K562 (cell line): ENCODE measurements around the gene GCN1. TPM values are rescaled to one million over a fixed set of nuclear protein-coding genes. Genes with fewer than 3 reads are reported as not detected.
A peak's percentile ranks its signal among the peaks of the same experiment; 100 is the strongest.

ENCODE experiments used
- BRD9 ChIP-seq: fragments of 450-650 bp; IDR thresholded peaks from 2 replicates; pipeline ENCODE4 v1.6.1; 2018; ENCODE audit warnings: low read depth; ENCODE audit not compliant: partially characterized antibody
- CC2D1A ChIP-seq: fragments of 450-650 bp; IDR thresholded peaks from 2 replicates; pipeline ENCODE4 v1.6.1; 2017; ENCODE audit warnings: mild to moderate bottlenecking
- CREM ChIP-seq: IDR thresholded peaks from 2 replicates; pipeline ENCODE4 v1.6.1; 2014; ENCODE audit warnings: antibody characterized with exemption, low read depth
- ELK1 ChIP-seq: sonication (generic); formaldehyde crosslinking; IDR thresholded peaks from 2 replicates; pipeline ENCODE4 v1.8.1; 2022; ENCODE audit warnings: missing genetic modification reagents
- ETV1 ChIP-seq: fragments of 450-650 bp; conservative IDR thresholded peaks from 2 replicates; pipeline ENCODE4 v1.6.1; 2016; ENCODE audit warnings: missing genetic modification characterization, control low read depth, low read depth, missing compliant biosample characterization
- GABPB2 ChIP-seq: fragments of 250-450 bp; sonication (Bioruptor Pico); conservative IDR thresholded peaks from 2 replicates; pipeline ENCODE4 v1.5.1; 2021; ENCODE audit warnings: mild to moderate bottlenecking
- MAFF ChIP-seq: IDR thresholded peaks from 2 replicates; pipeline ENCODE4 v1.6.1; 2012; ENCODE audit warnings: low read length, improper control_type of control experiment
- NONO ChIP-seq, 2 experiments: fragments of 200-400 bp in 1 of 2; fragments of 450-650 bp in 1 of 2; formaldehyde crosslinking in 1 of 2; IDR thresholded peaks; 2 replicates each; pipeline ENCODE4 v1.6.1; 2017; ENCODE audit warnings: low read depth in 2 of 2, mild to moderate bottlenecking in 2 of 2, moderate library complexity in 2 of 2, low read length in 1 of 2
- RHOXF2B ChIP-seq: fragments of 250-450 bp; sonication (Bioruptor Pico); conservative IDR thresholded peaks from 2 replicates; pipeline ENCODE4 v1.5.1; 2021
- SMAD1 ChIP-seq: fragments of 150-350 bp; IDR thresholded peaks from 2 replicates; pipeline ENCODE4 v1.6.1; 2014; ENCODE audit warnings: low read length, low read depth; ENCODE audit not compliant: partially characterized antibody
- ZNF592 ChIP-seq: fragments of 450-650 bp; IDR thresholded peaks from 2 replicates; pipeline ENCODE4 v1.6.1; 2017; ENCODE audit warnings: antibody characterized with exemption, mild to moderate bottlenecking
- polyA plus RNA-seq, 8 experiments: library from polyadenylated mRNA; depleted of rRNA in 4 of 8; stranded (reverse) in 5 of 8; unstranded in 3 of 8; fragments of >200 nt; fragmentation: Nextera tagmentation in 2 of 8; fragmentation: Illumina TruSeq in 1 of 8; extraction: Ambion mirVana in 2 of 8; extraction: Trizol in 1 of 8; gene quantifications; 2 replicates each; pipeline versions ENCODE4 v1.2.1 to v1.2.3, GENCODE V29; 2011 to 2014; ENCODE audit warnings: inconsistent platforms in 1 of 8, missing spikeins in 1 of 8
- total RNA-seq, 7 experiments: library from RNA; depleted of rRNA in 6 of 7; stranded (reverse); fragments of >200 nt in 6 of 7; fragmentation: Illumina TruSeq in 2 of 7; extraction: Trizol in 2 of 7; gene quantifications; 2 replicates each; pipeline versions ENCODE4 v1.2.1 to v1.2.3, GENCODE V29; 2011 to 2021; ENCODE audit warnings: low replicate concordance in 1 of 7
- TF ChIP-seq, protein P1 (sequence below): fragments of 250-450 bp; sonication (Bioruptor Pico); IDR thresholded peaks from 2 replicates; pipeline ENCODE4 v1.5.0; 2021; ENCODE audit warnings: mild to moderate bottlenecking, moderate library complexity
- TF ChIP-seq, protein P2 (sequence below): fragments of 450-650 bp; IDR thresholded peaks from one replicate; pipeline ENCODE4 v1.6.1; 2018; ENCODE audit warnings: mild to moderate bottlenecking, moderate library complexity; ENCODE audit not compliant: partially characterized antibody
- TF ChIP-seq, protein P3 (sequence below): sonication (generic); formaldehyde crosslinking; IDR thresholded peaks from 2 replicates; pipeline ENCODE4 v1.8.0; 2022; ENCODE audit warnings: missing genetic modification reagents, mild to moderate bottlenecking, moderate library complexity, borderline replicate concordance

The GCN1 gene
- total and polyA plus RNA-seq, 9 of the 15 experiments (the other 6 are each of a cell fraction or from before 2014, with no cell fraction given), result 11.9 to 190 (median 51.7) TPM

GRCh38 chr12:120229487-120230325 lies 35.2 kb upstream of the GCN1 start (continued):
- TF ChIP-seq ZNF592, result peak; percentile 50; the same call in 1 of the 2 replicates
- no peak; the same call in 1 of the 2 replicates for TF ChIP-seq CREM
- TF ChIP-seq, protein P1, sequence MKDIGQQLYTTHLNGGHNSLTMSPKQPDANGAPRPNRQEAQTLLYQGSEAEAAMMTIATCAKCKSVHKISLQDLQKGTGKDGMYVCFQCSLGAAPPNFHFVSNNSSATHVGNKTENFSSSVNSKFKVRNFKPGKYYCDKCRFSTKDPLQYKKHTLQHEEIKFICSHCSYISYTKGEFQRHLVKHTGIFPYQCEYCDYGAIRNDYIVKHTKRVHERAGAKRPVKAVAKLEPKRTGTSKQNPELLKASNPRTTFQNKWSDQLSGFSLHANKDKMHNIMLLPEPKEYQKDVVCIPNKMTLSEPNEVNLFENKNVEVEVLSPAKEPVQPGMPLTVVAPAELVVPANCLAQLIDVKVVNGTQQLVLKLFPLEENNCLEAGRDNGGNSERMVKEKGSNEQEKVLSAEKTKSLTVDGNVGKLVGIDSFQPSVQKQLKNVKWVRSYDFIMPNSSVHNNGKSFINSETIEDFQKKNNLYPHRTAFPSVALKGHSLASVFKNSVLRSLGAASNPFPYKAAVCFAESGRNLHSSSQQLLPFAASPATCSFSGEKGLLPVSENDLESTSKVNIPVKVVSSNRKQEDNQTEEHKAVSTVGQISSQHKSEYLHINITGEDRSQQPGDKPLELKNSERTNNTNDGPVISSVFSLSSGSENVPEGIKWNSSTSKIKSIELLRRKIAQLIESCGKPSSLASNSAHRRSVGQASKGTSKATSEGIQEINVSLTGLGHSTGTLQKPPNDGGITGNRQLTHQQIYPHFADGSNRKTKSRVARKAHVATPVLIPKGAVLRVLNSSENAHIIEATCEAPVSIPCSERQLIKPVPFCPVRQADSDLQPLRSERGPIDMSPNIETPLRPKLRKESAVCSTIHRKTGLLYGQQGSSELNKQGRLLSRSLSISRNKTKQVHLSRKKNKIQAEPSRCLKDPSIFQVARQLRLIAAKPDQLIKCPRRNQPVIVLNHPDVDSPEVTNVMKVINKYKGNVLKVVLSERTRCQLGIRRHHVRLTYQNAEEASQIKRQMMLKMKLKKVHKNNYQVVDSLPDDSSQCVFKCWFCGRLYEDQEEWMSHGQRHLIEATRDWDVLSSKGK, result no peak
- TF ChIP-seq GABPB2 (CRISPR knock-in tag), result no peak
- TF ChIP-seq, protein P2, sequence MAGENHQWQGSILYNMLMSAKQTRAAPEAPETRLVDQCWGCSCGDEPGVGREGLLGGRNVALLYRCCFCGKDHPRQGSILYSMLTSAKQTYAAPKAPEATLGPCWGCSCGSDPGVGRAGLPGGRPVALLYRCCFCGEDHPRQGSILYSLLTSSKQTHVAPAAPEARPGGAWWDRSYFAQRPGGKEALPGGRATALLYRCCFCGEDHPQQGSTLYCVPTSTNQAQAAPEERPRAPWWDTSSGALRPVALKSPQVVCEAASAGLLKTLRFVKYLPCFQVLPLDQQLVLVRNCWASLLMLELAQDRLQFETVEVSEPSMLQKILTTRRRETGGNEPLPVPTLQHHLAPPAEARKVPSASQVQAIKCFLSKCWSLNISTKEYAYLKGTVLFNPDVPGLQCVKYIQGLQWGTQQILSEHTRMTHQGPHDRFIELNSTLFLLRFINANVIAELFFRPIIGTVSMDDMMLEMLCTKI, result no peak
- TF ChIP-seq ETV1, result 0 out of 2 replicates have a peak, but pooled peaks have one; percentile 5
- no peak for TF ChIP-seq SMAD1
- TF ChIP-seq BRD9, result peak; percentile 30
- peak; percentile 97 for TF ChIP-seq MAFF
- TF ChIP-seq NONO (IDR thresholded peaks at IDR 0.05; ENCODE audit: low read depth in 2 of 2, low read length in 1 of 2), result no peak
- TF ChIP-seq CC2D1A, result no peak
- no peak for TF ChIP-seq RHOXF2B (CRISPR knock-in tag)
- TF ChIP-seq, protein P3, sequence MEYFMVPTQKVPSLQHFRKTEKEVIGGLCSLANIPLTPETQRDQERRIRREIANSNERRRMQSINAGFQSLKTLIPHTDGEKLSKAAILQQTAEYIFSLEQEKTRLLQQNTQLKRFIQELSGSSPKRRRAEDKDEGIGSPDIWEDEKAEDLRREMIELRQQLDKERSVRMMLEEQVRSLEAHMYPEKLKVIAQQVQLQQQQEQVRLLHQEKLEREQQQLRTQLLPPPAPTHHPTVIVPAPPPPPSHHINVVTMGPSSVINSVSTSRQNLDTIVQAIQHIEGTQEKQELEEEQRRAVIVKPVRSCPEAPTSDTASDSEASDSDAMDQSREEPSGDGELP (CRISPR knock-in tag), result peak; percentile 54; the same call in 1 of the 2 replicates
- TF ChIP-seq ELK1 (CRISPR knock-in tag), result 0 out of 2 replicates have a peak, but pooled peaks have one; percentile 17
